Fibroblast of skin of scalp (primary cell): ENCODE results near the gene BLID. TPM values are rescaled to one million over a fixed set of nuclear protein-coding genes. Genes with fewer than 3 reads are reported as not detected.

Experiments used
- DNase-seq: peaks from one replicate; pipeline ENCODE4 v3.0.0-alpha.2; 2013
- polyA plus RNA-seq, 2 experiments: library from polyadenylated mRNA; unstranded; fragments of 120-200 nt; gene quantifications; one replicate each; pipeline ENCODE4 v1.2.1, GENCODE V29; 2013; ENCODE audit not compliant: insufficient read length in 2 of 2

BLID gene
- polyA plus RNA-seq (2013, experiment 1 of 2; ENCODE audit: insufficient read length), result not detected
- polyA plus RNA-seq (2013, experiment 2 of 2; ENCODE audit: insufficient read length), result not detected

- DNase-seq, result peak; percentile 49
Measured at GRCh38 chr11:122115524-122116379, at the start of gene BLID. TSS of gene BLID (minus strand) at chr11:122116215. CDS start at chr11:122115922, 293 bp downstream.

DNA sequence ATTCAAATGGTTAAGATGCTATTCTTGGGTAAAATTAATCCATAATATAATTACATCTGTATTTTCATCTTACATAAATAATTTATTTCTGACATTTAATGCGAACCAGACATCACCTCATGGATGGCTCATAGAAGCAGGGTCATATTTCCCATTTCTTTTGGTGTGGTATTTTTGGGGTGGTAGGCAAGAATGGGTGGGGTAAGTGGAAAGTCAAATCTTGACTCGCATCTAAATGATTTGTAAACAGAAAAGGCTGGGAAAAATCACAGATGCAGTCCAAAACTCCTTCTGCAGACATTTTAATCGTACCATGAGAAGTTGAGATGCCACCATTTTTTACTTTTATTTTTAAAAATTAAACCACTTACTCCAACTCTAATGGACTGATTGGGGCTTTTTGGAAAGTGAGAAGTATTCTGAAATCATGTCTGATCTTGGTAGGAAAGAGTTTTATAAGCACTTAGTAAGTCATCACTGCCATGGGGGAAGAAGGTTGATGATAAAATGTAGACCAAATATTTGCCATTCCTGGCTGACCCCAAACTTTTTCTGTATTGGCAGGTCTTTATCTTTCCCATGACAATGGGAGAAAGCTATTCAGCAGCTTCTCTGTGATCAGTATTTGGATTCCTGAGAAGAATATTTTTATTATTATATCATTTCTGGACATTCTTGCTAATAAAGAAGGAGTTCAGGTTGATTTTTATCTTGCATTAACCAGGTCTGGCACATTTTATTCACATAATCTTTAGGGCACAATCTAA lies 47.2 kb upstream of the BLID start:
- peak; percentile 94 for DNase-seq

- no peak for DNase-seq
Measured at GRCh38 chr11:122162095-122162494, 46.1 kb upstream of the BLID start.

DNA sequence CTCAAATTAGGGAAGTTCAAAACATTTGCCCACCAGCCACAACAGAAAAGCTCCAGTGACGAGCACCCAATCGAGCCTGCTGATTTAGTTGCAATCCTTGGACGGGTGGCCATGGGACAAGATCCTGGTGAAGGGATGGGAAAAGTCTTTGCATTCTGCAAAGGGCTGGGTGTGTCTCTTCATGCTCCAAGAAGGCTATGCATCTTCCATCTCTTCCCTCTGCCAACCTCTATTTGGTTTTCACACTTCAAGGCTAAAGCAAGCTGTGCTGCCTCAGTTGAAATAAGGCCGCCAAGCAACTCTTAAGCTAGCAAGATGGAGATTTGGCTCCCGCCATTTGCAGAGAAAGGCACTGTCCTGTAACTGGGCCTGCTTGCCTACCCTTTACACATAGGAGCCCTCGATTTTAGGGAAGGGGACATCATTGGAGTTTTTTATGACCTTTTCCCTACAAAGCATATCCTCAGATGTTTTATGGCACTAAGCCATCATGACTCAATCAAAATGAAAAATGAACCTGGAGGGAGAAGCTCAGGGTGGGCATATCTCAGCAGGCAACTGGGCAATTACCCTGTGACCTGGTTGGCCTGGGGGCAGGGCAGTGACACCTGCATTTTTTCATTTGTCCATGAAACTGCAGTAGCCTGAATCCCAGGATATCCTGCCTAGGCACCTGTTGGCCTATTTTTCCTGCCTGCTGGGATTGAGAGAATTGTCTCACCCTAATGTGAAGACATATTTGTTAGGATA lies 45.0 kb upstream of the BLID start:
- DNase-seq, result no peak

GRCh38 chr11:122159861-122160260 lies 43.8 kb upstream of the BLID start:
- DNase-seq, result no peak

DNA sequence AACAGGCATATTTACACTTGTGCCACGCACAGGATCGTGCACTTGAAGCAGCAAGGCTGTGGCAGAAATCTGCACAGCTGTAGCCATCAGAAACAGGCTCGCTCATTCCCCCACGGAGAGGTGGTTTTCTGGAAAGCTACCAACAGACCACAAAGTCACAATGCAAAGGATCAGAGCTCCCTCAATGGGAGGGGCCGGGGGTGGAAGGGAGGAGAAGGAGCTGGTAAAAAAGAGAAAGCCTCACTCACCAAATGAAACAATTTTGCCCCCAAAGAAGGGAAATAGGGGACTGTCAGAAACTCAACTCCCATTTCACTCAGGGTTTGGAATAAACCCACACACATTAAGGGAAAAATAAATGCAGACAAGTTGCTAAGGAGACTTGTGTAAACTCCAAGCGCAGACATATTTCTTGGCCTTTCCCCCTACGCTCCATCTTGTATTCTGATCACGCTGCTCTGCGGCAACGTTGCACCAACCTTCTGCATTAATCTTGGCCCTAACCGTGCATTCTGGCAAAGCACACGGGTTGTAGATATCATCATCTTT lies 43.2 kb upstream of the BLID start:
- peak; percentile 83 for DNase-seq

- no peak for DNase-seq
Measured at GRCh38 chr11:122158171-122158570, 42.2 kb upstream of the BLID start.

GRCh38 chr11:122157653-122158161 lies 41.7 kb upstream of the BLID start:
- no peak for DNase-seq

DNA sequence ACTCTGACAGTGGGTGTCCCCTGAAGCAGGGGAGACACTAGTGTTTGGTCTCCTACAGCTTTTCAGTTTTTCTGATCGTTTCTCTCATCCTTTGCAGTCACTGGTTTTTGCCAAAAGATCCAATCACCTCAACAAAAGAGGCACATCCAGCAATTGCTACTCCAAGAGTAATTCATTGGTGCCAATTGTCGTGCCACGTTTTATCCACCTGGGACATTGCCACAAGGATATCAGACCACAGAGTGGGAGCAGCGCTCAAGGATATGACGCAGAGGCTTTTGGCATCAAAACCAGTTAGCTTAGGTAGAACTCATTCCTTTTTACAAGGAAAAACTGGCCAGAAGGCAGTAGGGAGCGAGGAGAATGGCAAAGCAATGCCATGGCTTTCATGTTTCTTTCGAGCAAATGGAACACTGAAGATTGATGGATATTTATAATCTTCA lies 40.9 kb upstream of the BLID start:
- DNase-seq, result no peak

DNA sequence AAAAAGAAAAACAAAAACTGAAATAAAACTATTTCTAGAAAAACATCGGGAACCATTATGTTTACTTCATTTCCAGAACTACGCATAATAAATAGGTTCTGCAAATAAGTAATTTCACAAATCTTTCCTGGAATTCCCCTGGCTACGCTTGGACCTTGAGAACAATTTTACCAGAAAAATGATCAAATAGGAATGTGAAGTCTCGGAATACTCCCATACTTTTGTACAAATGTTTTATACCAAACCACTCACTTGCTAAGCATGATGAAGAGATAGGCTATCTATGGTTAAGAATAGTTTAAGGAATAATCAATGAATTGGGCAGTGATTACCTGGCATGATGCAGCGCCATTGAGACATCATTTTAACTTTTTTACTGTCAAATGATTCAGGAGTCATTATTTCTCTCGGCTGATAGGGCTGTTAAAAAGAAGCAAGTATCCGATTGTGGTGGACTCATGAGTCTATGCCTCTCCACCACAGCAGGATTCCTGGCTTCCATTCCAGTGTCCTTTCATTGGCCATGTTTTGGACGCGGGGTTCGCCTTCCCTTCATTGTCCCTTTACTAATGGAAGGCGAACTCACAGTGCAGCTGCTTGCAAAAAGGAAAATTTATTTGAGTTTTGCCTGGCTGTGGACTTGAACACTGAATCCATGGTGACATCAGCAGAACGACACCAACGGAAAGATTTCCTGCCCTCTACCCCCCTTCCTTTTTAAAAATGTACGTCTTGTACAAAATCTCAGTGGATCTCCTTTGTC lies 39.9 kb upstream of the BLID start:
- DNase-seq, result no peak

DNA sequence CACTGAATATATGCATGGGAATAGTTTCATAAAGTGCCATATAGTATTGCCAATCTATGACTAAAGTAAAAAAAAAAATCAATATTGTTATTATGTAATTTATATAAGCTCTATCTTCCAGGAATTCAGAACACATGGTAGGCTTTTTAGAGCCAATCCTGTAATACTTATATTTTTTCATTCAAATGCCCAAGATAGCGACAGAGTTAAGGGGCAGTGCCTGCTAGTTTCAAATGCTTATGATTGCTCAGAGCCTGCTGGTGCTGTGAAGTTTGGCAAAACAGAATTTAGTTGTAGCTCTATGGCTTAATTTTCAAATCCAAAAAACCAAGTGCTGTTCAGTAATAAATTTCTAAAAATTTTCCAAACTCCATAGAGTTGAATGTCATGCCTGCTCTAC lies 39.0 kb upstream of the BLID start:
- no peak for DNase-seq

- no peak for DNase-seq
Measured at GRCh38 chr11:122154227-122154626, 38.2 kb upstream of the BLID start.

DNA sequence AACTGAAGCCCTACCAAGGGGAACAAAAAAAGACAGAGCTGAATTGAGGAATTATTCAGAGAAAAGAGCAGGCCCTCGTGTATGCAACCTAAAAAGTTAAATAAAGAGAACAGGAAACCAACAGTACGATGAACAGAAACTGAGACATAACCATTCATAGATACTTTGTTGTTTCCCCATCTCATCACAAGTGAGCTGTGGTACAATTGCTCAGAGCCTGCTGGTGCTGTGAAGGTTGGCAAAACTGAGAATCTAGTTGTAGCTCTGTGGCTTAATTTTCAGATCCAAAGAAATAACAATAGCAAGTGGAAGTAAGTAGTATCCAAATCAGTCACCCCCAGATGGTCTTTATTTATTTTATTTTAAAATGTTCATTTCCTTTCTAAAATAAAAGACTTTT lies 37.7 kb upstream of the BLID start:
- no peak for DNase-seq

DNA sequence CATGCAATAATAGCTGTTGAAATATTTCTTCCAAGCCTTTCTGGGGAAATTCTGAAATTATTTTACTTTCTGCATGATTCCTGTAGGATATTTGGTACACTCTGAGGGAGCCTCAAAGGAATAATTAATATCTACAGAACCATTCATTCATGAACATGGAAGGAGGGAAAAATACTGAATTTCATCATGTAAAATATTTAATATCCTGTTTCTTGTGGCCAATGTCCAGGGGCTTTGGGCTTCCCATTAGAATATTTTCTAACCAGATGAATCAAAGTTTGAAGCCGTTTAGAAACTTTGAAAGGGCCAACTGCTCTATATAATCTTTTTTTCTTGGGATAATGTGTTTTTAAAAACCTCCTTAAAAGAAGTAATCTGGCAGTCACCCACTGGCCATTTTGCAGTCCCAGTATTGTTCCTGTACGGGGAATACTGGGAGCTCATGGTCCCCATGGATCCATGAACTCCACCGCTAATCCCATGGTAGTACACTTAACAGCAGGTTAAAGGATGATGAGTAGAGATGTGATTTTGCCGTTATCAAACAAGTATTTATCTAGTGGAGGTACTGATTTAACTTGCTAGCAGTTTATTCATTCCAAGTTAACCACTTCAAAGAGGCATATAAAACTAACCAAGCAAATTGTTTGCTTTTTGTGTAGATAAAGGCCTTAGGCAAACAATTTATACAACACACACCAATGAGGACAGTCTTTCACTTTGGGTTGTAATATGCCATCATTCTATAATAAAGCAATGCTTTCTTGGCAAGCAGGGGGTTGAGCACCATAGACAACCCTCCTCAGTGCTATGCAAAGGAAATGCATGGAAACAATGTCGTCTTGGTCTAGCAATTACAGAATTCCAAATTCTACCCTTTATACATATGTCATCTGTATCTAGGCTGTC lies 34.5 kb upstream of the BLID start:
- DNase-seq, result no peak

- no peak for DNase-seq
Measured at GRCh38 chr11:122149202-122149601, 33.2 kb upstream of the BLID start.

DNA sequence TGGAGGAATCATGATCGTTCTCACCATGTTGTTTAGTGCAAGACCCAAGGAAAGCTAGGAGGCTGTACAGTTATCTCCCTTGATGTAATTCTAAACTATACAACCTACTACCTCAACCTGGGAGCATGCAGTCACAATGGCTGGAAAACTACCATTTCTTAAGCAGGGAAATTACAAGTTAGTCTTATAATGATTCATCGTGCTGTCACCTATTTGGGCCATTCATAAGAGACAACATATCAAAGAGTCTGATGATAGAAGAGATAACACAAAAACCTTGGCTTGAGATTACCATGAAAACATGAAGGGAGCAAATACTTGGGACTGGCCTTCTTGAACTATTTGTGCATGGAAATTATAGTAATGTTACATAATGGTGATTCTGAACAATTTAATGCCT lies 30.5 kb upstream of the BLID start:
- DNase-seq, result no peak

- no peak for DNase-seq
Measured at GRCh38 chr11:122145715-122146274, 29.8 kb upstream of the BLID start.

GRCh38 chr11:122144752-122145151 lies 28.7 kb upstream of the BLID start:
- no peak for DNase-seq

- DNase-seq, result no peak
Measured at GRCh38 chr11:122141725-122142124, 25.7 kb upstream of the BLID start.

DNA sequence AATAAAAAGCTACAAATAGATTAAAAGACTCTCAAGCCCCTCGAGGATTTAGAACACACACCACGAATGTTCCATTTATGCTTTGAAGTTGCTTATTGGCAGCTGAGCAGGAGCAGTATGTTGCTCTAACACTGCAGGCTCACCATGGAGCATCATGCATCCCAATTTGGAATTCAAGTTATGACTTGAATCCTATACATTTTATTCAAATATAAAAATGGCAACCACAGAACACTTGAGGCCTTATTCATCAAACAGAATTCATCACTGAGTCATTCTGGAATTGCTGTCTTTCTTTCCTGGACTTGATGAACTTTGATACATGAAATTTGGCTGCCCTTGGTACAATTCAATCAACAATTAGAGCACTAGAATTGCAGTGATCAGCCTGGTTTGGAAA lies 24.5 kb upstream of the BLID start:
- DNase-seq, result peak; percentile 97
